CD4-positive, CD25-positive, alpha-beta regulatory T cell (primary cell): ENCODE data around the gene KLLN. TPM values are rescaled to one million over a fixed set of nuclear protein-coding genes. Genes with fewer than 3 reads are reported as not detected.
A peak's percentile ranks its signal among the peaks of the same experiment; 100 is the strongest.
"Not testable (repeated sequence)": the region's sequence is repeated elsewhere in the genome, so short reads cannot be mapped to it uniquely, and the experiment has no call there.

ENCODE experiments used
- ATAC-seq, 2 donors: fragments of 150-1000 bp; cut with Tn5 transposase; one replicate each; pipeline ENCODE4 v1.10.0; 2021; ENCODE audit warnings: low read depth in 2 of 2, moderate number of reproducible peaks in 2 of 2, moderate library complexity in 1 of 2
- DNase-seq, 3 donors: peaks; one replicate each; pipeline versions ENCODE4 v3.0.0 to v3.0.0-alpha.2; 2012 to 2022; ENCODE audit warnings: mixed read lengths in 1 of 3
- H3K27ac ChIP-seq: one replicate; pipeline ENCODE4 v1.7.0; 2013; ENCODE audit warnings: mild to moderate bottlenecking, low read length; ENCODE audit not compliant: insufficient read depth, poor library complexity, severe bottlenecking
- H3K27me3 ChIP-seq: one replicate; pipeline ENCODE4 v1.7.0; 2013; ENCODE audit warnings: low read length; ENCODE audit not compliant: control insufficient read depth, insufficient read depth
- H3K36me3 ChIP-seq: one replicate; pipeline ENCODE4 v1.7.0; 2013; ENCODE audit warnings: mild to moderate bottlenecking, low read length, moderate library complexity; ENCODE audit not compliant: control insufficient read depth, insufficient read depth
- H3K4me1 ChIP-seq: 2 replicates; pipeline ENCODE4 v1.7.0; 2013; ENCODE audit warnings: mild to moderate bottlenecking, low read length; ENCODE audit not compliant: insufficient read depth, control insufficient read depth, poor library complexity, severe bottlenecking
- H3K4me3 ChIP-seq: one replicate; pipeline ENCODE4 v1.7.0; 2013; ENCODE audit warnings: low read depth, mild to moderate bottlenecking, low read length, moderate library complexity
- H3K9me3 ChIP-seq, 2 experiments: 1 replicate in 1 of 2; 2 replicates in 1 of 2; pipeline ENCODE4 v1.7.0; 2013; ENCODE audit warnings: low read length in 2 of 2, mild to moderate bottlenecking in 1 of 2, moderate library complexity in 1 of 2; ENCODE audit not compliant: control insufficient read depth in 2 of 2
- H3K27ac Mint-ChIP-seq, 3 donors: one replicate each; pipeline ENCODE4 v1.8.0; 2020 to 2022; ENCODE audit warnings: mild to moderate bottlenecking in 3 of 3, mixed read lengths in 3 of 3, moderate library complexity in 2 of 3
- H3K27me3 Mint-ChIP-seq: one replicate; pipeline ENCODE4 v1.8.0; 2022; ENCODE audit warnings: mild to moderate bottlenecking, mixed read lengths
- H3K36me3 Mint-ChIP-seq: one replicate; pipeline ENCODE4 v1.8.0; 2020; ENCODE audit warnings: mixed read lengths
- H3K4me1 Mint-ChIP-seq, 4 donors: one replicate each; pipeline ENCODE4 v1.8.0; 2020 to 2022; ENCODE audit warnings: mixed read lengths in 4 of 4, mild to moderate bottlenecking in 1 of 4
- H3K4me3 Mint-ChIP-seq, 4 donors: one replicate each; pipeline ENCODE4 v1.8.0; 2020 to 2022; ENCODE audit warnings: mild to moderate bottlenecking in 4 of 4, mixed read lengths in 4 of 4, moderate library complexity in 3 of 4
- H3K9me3 Mint-ChIP-seq, 7 donors: one replicate each; pipeline ENCODE4 v1.8.0; 2020 to 2022; ENCODE audit warnings: mixed read lengths in 7 of 7, mild to moderate bottlenecking in 3 of 7, moderate library complexity in 2 of 7
- polyA plus RNA-seq, 4 donors: library from polyadenylated mRNA; unstranded; fragments of 300-500 nt; fragmentation: Illumina TruSeq; gene quantifications; one replicate each; pipeline ENCODE4 v1.2.3, GENCODE V29; 2021
- total RNA-seq: library from RNA; stranded (reverse); gene quantifications from one replicate; pipeline ENCODE4 v1.2.3, GENCODE V29; 2022

KLLN gene
- total and polyA plus RNA-seq, 5 donors from 2014 or later, result 0.05 to 0.67 (median 0.26) TPM

- Histone ChIP-seq H3K36me3 (peaks cover 26% of the 10 kb centered on the region), H3K4me1 (peaks cover 18% of the 10 kb centered on the region), H3K27ac (no peak overlapping the region), H3K9me3 (peaks cover 7 to 8% of the 10 kb centered on the region in 2 experiments), H3K4me3 (no peak overlapping the region), H3K27me3 (no peaks in the 10 kb centered on the region)
- H3K4me1 Mint-ChIP-seq, result peaks cover 46 to 64% (median 57%) of the 10 kb centered on the region in 4 donors
- DNase-seq, result no peak
- ATAC-seq, result no peak
- no peak overlapping the region for H3K27ac Mint-ChIP-seq
- peaks cover 42% of the 10 kb centered on the region for H3K36me3 Mint-ChIP-seq
- peaks cover 0 to 12% (median 4%) of the 10 kb centered on the region in 7 donors for H3K9me3 Mint-ChIP-seq
- H3K27me3 Mint-ChIP-seq, result no peaks in the 10 kb centered on the region
- H3K4me3 Mint-ChIP-seq, result no peak overlapping the region
These were observed 23.3 kb upstream of the KLLN start for GRCh38 chr10:87886635-87887034.

- H3K4me3 ChIP-seq, result peak overlapping the region; percentile 39
- Mint-ChIP-seq H3K27me3 (no peaks in the 10 kb centered on the region), H3K4me3 (peak overlapping the region; percentile 20 to 56 (median 40)), H3K27ac (no peak overlapping the region), H3K4me1 (peaks cover 44 to 69% (median 63%) of the 10 kb centered on the region in 4 donors), H3K9me3 (peaks cover 0 to 12% (median 6%) of the 10 kb centered on the region in 7 donors), H3K36me3 (peaks cover 51% of the 10 kb centered on the region)
- H3K9me3 ChIP-seq, result peaks cover 7 to 8% of the 10 kb centered on the region in 2 experiments
- no peaks in the 10 kb centered on the region for H3K27me3 ChIP-seq
- no peak overlapping the region for H3K27ac ChIP-seq
- H3K36me3 ChIP-seq, result peaks cover 30% of the 10 kb centered on the region
- ATAC-seq (no peak), DNase-seq (no peak)
- H3K4me1 ChIP-seq, result peaks cover 11% of the 10 kb centered on the region
These were observed 19.4 kb upstream of the KLLN start for GRCh38 chr10:87882555-87883294.

GRCh38 chr10:87881373-87882059 is 18.2 kb upstream of the KLLN start:
- Mint-ChIP-seq H3K36me3 (peaks cover 40% of the 10 kb centered on the region), H3K4me3 (peak overlapping the region in 3 of 4 donors; percentile 3 to 41 (median 41)), H3K4me1 (peaks cover 42 to 65% (median 62%) of the 10 kb centered on the region in 4 donors)
- ATAC-seq, H3K27me3 Mint-ChIP-seq, H3K4me3 ChIP-seq, H3K27me3 ChIP-seq, H3K27ac Mint-ChIP-seq, DNase-seq, H3K4me1 ChIP-seq, H3K27ac ChIP-seq, H3K9me3 Mint-ChIP-seq, H3K9me3 ChIP-seq: not testable (repeated sequence)
- peaks cover 18% of the 10 kb centered on the region for H3K36me3 ChIP-seq

GRCh38 chr10:87880336-87880735 is 17.0 kb upstream of the KLLN start:
- no peak overlapping the region for H3K4me3 Mint-ChIP-seq

GRCh38 chr10:87878664-87879459 is 15.5 kb upstream of the KLLN start:
- Mint-ChIP-seq H3K4me3 (peak overlapping the region in 1 of 4 donors; percentile 36), H3K36me3 (peaks cover 29% of the 10 kb centered on the region), H3K9me3 (peaks cover 0 to 4% (median 0%) of the 10 kb centered on the region in 7 donors), H3K4me1 (peaks cover 47 to 82% (median 68%) of the 10 kb centered on the region in 4 donors), H3K27ac (peak overlapping the region in 1 of 3 donors; percentile 38), H3K27me3 (no peaks in the 10 kb centered on the region)
- H3K9me3 ChIP-seq, result no peaks in the 10 kb centered on the region
- no peak for DNase-seq
- H3K4me1 ChIP-seq, result peaks cover 29% of the 10 kb centered on the region
- H3K27me3 ChIP-seq, result no peaks in the 10 kb centered on the region
- ATAC-seq, result no peak
- H3K4me3 ChIP-seq, result no peak overlapping the region
- H3K36me3 ChIP-seq, result peaks cover 7% of the 10 kb centered on the region
- no peak overlapping the region for H3K27ac ChIP-seq

More at GRCh38 chr10:87880336-87880735, 17.0 kb upstream of the KLLN start:
- peaks cover 7% of the 10 kb centered on the region for H3K36me3 ChIP-seq
- no peak overlapping the region for H3K4me3 ChIP-seq
- H3K9me3 ChIP-seq, result no peaks in the 10 kb centered on the region
- no peaks in the 10 kb centered on the region for H3K27me3 Mint-ChIP-seq
- H3K36me3 Mint-ChIP-seq, result peaks cover 29% of the 10 kb centered on the region
- H3K27me3 ChIP-seq, result no peaks in the 10 kb centered on the region
- no peak overlapping the region for H3K27ac ChIP-seq
- peaks cover 15% of the 10 kb centered on the region for H3K4me1 ChIP-seq
- peaks cover 39 to 71% (median 57%) of the 10 kb centered on the region in 4 donors for H3K4me1 Mint-ChIP-seq
- no peak for ATAC-seq
- H3K27ac Mint-ChIP-seq, result no peak overlapping the region
- peaks cover 0 to 4% (median 0%) of the 10 kb centered on the region in 7 donors for H3K9me3 Mint-ChIP-seq
- DNase-seq, result no peak

GRCh38 chr10:87875929-87876571 is 12.7 kb upstream of the KLLN start:
- Mint-ChIP-seq H3K4me3 (peak overlapping the region in 1 of 4 donors; percentile 31), H3K4me1 (peaks cover 47 to 78% (median 65%) of the 10 kb centered on the region in 4 donors), H3K9me3 (peaks cover 0 to 4% (median 0%) of the 10 kb centered on the region in 7 donors), H3K27me3 (no peaks in the 10 kb centered on the region), H3K36me3 (peaks cover 21% of the 10 kb centered on the region), H3K27ac (no peak overlapping the region)
- no peak overlapping the region for H3K27ac ChIP-seq
- H3K36me3 ChIP-seq, result peaks cover 7% of the 10 kb centered on the region
- H3K4me3 ChIP-seq, result peak overlapping the region; percentile 2
- ATAC-seq (no peak), DNase-seq (no peak)
- no peaks in the 10 kb centered on the region for H3K27me3 ChIP-seq
- H3K4me1 ChIP-seq, result peaks cover 44% of the 10 kb centered on the region
- H3K9me3 ChIP-seq, result no peaks in the 10 kb centered on the region

- Mint-ChIP-seq H3K27me3 (no peaks in the 10 kb centered on the region), H3K4me3 (peak overlapping the region in 2 of 4 donors; percentile 44 to 60), H3K4me1 (peaks cover 52 to 79% (median 66%) of the 10 kb centered on the region in 4 donors), H3K9me3 (no peaks in the 10 kb centered on the region), H3K27ac (no peak overlapping the region), H3K36me3 (peaks cover 15% of the 10 kb centered on the region)
- ATAC-seq, result no peak
- Histone ChIP-seq H3K27ac (no peak overlapping the region), H3K9me3 (no peaks in the 10 kb centered on the region), H3K36me3 (peaks cover 3% of the 10 kb centered on the region), H3K4me3 (peak overlapping the region; percentile 32), H3K27me3 (no peaks in the 10 kb centered on the region), H3K4me1 (peaks cover 62% of the 10 kb centered on the region)
- DNase-seq, result no peak
These were observed 10.3 kb upstream of the KLLN start for GRCh38 chr10:87873656-87874055.
